Activated CD4-positive, CD25-positive, alpha-beta regulatory T cell treated with anti-CD3 and anti-CD28 coated beads, Interleukin-2, amount 50 U/mL, for 72 hours (primary cell): ENCODE measurements around the gene KCTD11.
A peak's percentile ranks its signal among the peaks of the same experiment; 100 is the strongest.
"Not testable (repeated sequence)": the region's sequence is repeated elsewhere in the genome, so short reads cannot be mapped to it uniquely, and the experiment has no call there.

Source experiments
- DNase-seq: peaks from one replicate; pipeline ENCODE4 v3.0.0; 2021

KCTD11 gene

GRCh38 chr17:7323731-7324437 is 28.1 kb upstream of the KCTD11 start:
- peak; percentile 73 for DNase-seq

- no peak for DNase-seq
Measured at GRCh38 chr17:7324438-7324779, 27.6 kb upstream of the KCTD11 start.

- no peak for DNase-seq
Measured at GRCh38 chr17:7325031-7325528, 26.9 kb upstream of the KCTD11 start.

- DNase-seq = no peak
Measured at GRCh38 chr17:7326186-7326585, 25.8 kb upstream of the KCTD11 start.

- no peak for DNase-seq
Measured at GRCh38 chr17:7327056-7327455, 24.9 kb upstream of the KCTD11 start.

- DNase-seq = no peak
Measured at GRCh38 chr17:7327501-7327900, 24.5 kb upstream of the KCTD11 start.

GRCh38 chr17:7328009-7328408 is 24.0 kb upstream of the KCTD11 start:
- no peak for DNase-seq

GRCh38 chr17:7328840-7329373 is 23.1 kb upstream of the KCTD11 start, which contains the start of gene NEURL4:
Gene NEURL4 (minus strand): TSS chr17:7329335. CDS start chr17:7329312, 23 bp downstream.
- no peak for DNase-seq

GRCh38 chr17:7329374-7329996 is 22.5 kb upstream of the KCTD11 start:
- peak; percentile 93 for DNase-seq

- peak; percentile 76 for DNase-seq
Measured at GRCh38 chr17:7329997-7330637, 21.8 kb upstream of the KCTD11 start.

- no peak for DNase-seq
Measured at GRCh38 chr17:7330638-7331015, 21.3 kb upstream of the KCTD11 start.

GRCh38 chr17:7332111-7332510 is 19.9 kb upstream of the KCTD11 start:
- DNase-seq = no peak

- not testable (repeated sequence) for DNase-seq
Measured at GRCh38 chr17:7332600-7333069, 19.3 kb upstream of the KCTD11 start.

- DNase-seq = no peak
Measured at GRCh38 chr17:7334938-7335538, 16.9 kb upstream of the KCTD11 start.

- not testable (repeated sequence) for DNase-seq
Measured at GRCh38 chr17:7335765-7336164, 16.2 kb upstream of the KCTD11 start.

GRCh38 chr17:7336240-7337175 is 15.5 kb upstream of the KCTD11 start, which contains the start of gene ACAP1:
Gene ACAP1 (plus strand): TSS chr17:7336529. CDS start chr17:7336735, 206 bp downstream.
- DNase-seq = peak; percentile 74

GRCh38 chr17:7337600-7337999 is 14.4 kb upstream of the KCTD11 start:
- not testable (repeated sequence) for DNase-seq

GRCh38 chr17:7340179-7340578 is 11.8 kb upstream of the KCTD11 start:
- DNase-seq = no peak

- DNase-seq = no peak
Measured at GRCh38 chr17:7341842-7342241, 10.1 kb upstream of the KCTD11 start.

- DNase-seq = no peak
Measured at GRCh38 chr17:7343250-7343649, 8.7 kb upstream of the KCTD11 start.

- DNase-seq = no peak
Measured at GRCh38 chr17:7346761-7347614, 5.0 kb upstream of the KCTD11 start.
